Measurements from ENCODE around the gene TAS1R2. TPM values are rescaled to one million over a fixed set of nuclear protein-coding genes. Genes with fewer than 3 reads are reported as not detected.
"Not testable (repeated sequence)": the region's sequence is repeated elsewhere in the genome, so short reads cannot be mapped to it uniquely, and the experiment has no call there.

TAS1R2 gene
- total RNA-seq, 2 donors from 2014 or later = not detected

DNA sequence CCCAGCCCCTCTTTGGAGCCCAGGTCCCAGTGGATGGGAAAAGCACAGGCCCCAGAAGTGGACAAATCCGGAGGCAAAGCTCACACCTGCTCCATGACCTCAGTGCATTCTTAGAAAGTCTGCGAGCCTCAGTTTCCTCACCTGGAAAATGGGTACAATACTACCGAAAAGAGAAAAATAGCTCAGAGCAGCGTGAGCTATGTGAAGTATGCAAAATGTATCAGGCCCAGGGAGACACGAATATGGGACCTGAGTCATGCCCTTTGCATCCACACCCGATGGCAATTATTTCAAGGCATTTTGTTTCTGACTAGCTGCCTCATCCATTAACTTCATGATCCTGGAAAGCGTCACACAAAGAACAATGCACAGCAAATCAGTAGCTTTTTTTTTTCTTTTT lies 33.7 kb upstream of the TAS1R2 start:
- Mint-ChIP-seq H3K27ac (no peak overlapping the region), H3K4me1 (no peaks in the 10 kb centered on the region), H3K27me3 (no peaks in the 10 kb centered on the region), H3K4me3 (no peak overlapping the region), H3K36me3 (ENCODE audit: low read depth) (no peaks in the 10 kb centered on the region)
- ATAC-seq = no peak
- no peak for DNase-seq
- H3K9me3 ChIP-seq (ENCODE audit: control insufficient read depth, low read length, poor library complexity, severe bottlenecking) = no peaks in the 10 kb centered on the region

DNA sequence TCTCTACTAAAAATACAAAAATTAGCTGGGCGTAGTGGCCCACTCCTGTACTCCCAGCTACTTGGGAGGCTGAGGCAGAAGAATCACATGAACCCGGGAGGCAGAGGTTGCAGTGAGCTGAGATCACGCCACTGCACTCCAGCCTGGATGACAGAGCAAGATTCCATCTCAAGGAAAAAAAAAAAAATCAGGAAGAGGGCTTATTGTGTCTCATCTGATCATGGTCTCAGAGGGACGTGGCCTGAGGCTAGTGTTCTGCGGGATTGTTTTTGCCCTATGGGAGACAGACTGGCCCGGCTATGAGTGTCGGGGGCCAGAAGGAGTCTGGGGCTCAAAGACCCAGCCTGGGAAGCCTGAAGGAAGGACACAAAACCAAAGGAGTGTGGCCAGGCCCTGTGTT lies 32.4 kb upstream of the TAS1R2 start:
- not testable (repeated sequence) for ATAC-seq; DNase-seq; H3K4me1 Mint-ChIP-seq; H3K36me3 Mint-ChIP-seq (ENCODE audit: low read depth); H3K27me3 Mint-ChIP-seq; H3K9me3 ChIP-seq (ENCODE audit: control insufficient read depth, low read length, poor library complexity, severe bottlenecking)
- Mint-ChIP-seq H3K4me3 (peak overlapping the region; percentile 49), H3K27ac (peak overlapping the region; percentile 41)

DNA sequence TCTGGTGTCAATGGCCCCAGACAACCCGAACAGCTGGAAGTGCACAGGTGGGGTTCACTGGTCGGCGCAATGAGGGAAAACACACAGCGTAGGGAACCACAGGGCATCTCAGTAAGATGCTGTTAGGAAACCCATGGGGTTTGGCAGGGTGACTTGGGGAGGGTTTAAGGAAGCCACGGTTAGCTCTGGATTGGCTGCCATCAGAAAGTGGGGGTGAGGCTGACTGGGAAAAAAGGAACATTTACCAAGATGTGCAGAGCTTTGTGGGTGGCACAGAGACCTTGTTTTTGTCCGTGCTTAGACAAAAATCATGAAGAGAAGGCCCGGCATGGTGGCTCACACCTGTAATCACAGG lies 31.9 kb upstream of the TAS1R2 start:
- H3K27ac Mint-ChIP-seq = peak overlapping the region; percentile 41
- no peak overlapping the region for H3K4me3 Mint-ChIP-seq
- H3K36me3 Mint-ChIP-seq (ENCODE audit: low read depth) = no peaks in the 10 kb centered on the region
- ATAC-seq (no peak), DNase-seq (no peak)
- no peaks in the 10 kb centered on the region for H3K4me1 Mint-ChIP-seq
- no peaks in the 10 kb centered on the region for H3K9me3 ChIP-seq (ENCODE audit: control insufficient read depth, low read length, poor library complexity, severe bottlenecking)
- no peaks in the 10 kb centered on the region for H3K27me3 Mint-ChIP-seq

DNA sequence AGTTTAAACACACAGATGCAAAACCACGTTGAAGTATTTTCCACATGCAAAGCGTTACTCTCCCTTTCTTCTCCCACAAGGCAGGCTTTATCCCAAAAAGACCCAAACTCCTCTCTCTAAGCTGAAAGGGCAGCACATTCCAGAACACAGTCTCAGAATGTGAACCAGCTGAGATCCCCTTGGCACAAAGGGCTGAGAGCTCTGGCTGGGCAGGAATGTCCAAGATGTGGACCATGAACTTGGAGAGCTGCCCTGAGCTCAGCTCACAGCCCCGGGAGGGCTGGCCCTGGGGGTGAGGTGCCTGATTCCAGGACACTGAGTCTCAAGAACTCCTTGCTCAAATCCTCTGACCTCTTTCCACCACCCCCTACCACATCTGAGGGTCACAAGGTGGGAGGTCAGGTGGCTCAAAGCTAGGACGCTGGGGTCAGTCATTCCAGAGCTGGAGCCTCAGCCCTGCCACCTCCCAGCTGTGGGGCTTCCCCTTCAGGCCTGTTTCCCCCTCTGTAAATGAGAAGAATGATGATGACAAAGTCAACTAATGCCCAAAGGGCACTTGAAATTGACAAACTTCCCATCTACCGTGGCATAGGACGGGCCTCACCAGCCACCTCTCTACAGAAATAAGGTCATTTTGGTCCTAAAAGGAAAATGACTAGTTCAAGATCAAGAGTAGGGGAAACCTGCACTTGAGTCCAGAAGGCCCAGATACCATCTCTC lies 31.4 kb upstream of the TAS1R2 start:
- ATAC-seq (no peak), DNase-seq (no peak)
- Mint-ChIP-seq H3K36me3 (ENCODE audit: low read depth) (no peaks in the 10 kb centered on the region), H3K27me3 (no peaks in the 10 kb centered on the region), H3K27ac (no peak overlapping the region), H3K4me1 (no peaks in the 10 kb centered on the region), H3K4me3 (no peak overlapping the region)
- no peaks in the 10 kb centered on the region for H3K9me3 ChIP-seq (ENCODE audit: control insufficient read depth, low read length, poor library complexity, severe bottlenecking)

DNA sequence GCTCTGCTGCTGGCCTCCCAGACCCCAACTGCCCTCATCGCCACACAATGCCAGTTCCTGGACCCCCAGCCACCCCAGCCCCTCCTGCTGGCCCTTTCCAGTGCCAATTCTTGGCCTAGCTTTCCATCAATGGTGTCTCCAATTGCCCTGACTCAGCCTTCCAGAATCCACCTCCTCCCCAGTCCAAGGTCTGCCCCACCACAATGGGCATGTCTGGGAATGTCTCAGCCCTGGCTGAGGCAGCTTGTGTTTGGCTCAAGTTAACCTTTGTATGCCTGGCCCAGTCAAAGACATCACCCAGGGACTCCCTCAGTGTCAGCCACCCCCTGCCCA lies 26.5 kb upstream of the TAS1R2 start:
- ATAC-seq (no peak), DNase-seq (no peak)
- H3K27ac Mint-ChIP-seq = no peak overlapping the region
- H3K9me3 ChIP-seq (ENCODE audit: control insufficient read depth, low read length, poor library complexity, severe bottlenecking) = no peaks in the 10 kb centered on the region
- H3K27me3 Mint-ChIP-seq = no peaks in the 10 kb centered on the region
- no peak overlapping the region for H3K4me3 Mint-ChIP-seq
- H3K36me3 Mint-ChIP-seq (ENCODE audit: low read depth) = no peaks in the 10 kb centered on the region
- H3K4me1 Mint-ChIP-seq = no peaks in the 10 kb centered on the region

DNA sequence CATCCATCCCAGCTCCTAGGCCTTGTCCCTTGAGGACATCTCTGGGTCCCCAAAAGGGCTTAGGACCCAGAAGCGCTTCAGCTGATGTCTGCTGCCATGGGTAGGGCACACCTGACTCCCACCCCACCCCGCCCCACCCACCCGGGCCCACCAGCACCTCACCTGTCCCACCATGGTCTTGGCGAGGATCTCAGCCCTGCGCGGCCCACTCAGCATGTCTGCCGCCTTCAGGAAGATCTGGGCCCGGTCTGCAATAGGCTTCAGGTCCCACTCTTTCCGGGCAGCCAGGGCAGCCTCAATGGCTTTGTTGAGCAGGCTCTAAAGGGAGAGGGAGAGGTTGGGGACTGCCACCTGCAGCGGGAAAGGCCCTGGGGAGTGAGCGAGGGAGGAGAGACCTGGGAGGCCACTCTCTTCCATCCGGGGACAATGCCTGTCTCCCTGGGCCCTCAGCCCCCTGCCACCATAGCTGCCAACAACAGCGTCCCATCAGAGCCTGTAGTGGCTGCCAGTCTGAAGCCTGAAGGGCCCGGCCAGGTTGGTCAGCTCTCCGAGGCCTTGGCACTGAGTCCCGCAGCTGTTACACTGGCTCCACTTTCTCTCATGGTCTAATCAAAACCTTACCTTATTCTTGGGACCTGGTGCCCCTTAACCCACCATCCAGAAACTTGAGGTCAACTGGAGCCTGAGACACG lies 26.0 kb upstream of the TAS1R2 start:
- Mint-ChIP-seq H3K36me3 (ENCODE audit: low read depth) (no peaks in the 10 kb centered on the region), H3K4me1 (no peaks in the 10 kb centered on the region), H3K27ac (no peak overlapping the region), H3K4me3 (no peak overlapping the region), H3K27me3 (no peaks in the 10 kb centered on the region)
- DNase-seq (no peak), ATAC-seq (no peak)
- no peaks in the 10 kb centered on the region for H3K9me3 ChIP-seq (ENCODE audit: control insufficient read depth, low read length, poor library complexity, severe bottlenecking)

DNA sequence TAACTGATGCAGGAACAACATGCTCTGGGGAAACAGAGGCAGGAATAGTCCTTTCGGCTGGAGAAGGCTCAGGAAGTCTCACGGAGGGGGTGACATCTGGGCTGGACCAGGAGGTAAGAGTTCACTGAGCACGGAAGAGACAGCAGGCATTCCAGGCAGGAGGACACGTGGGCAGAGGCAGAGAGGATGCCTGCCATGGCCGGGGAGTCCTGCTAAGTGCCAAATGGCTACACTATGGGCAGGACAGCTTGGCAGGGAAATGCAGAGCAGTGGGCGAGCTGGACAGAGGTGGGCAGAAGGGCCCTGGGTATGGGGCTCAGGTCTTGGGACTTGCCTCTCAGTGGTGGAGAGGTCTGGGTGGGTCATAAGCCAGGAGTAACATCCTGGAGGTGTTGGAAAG lies 25.3 kb upstream of the TAS1R2 start:
- Mint-ChIP-seq H3K27ac (no peak overlapping the region), H3K4me3 (no peak overlapping the region), H3K4me1 (no peaks in the 10 kb centered on the region), H3K36me3 (ENCODE audit: low read depth) (no peaks in the 10 kb centered on the region), H3K27me3 (no peaks in the 10 kb centered on the region)
- no peak for ATAC-seq
- no peaks in the 10 kb centered on the region for H3K9me3 ChIP-seq (ENCODE audit: control insufficient read depth, low read length, poor library complexity, severe bottlenecking)
- no peak for DNase-seq

DNA sequence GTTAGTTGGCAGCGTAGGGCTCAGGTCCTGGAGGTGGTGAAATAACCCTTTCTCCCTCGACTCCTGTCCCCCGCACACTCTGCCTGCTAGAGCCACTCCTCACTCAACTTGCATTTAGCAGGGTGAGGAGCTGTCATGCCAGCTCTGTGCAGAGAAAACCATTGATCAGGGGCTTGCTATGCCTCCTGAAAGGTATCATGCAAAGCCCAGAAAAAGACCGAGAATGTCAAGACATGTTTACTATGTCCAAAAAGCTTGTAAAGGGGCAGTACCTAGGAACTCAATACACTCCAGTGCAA lies 24.9 kb upstream of the TAS1R2 start:
- no peaks in the 10 kb centered on the region for H3K27me3 Mint-ChIP-seq
- no peaks in the 10 kb centered on the region for H3K4me1 Mint-ChIP-seq
- DNase-seq (no peak), ATAC-seq (no peak)
- H3K27ac Mint-ChIP-seq = no peak overlapping the region
- H3K4me3 Mint-ChIP-seq = no peak overlapping the region
- no peaks in the 10 kb centered on the region for H3K36me3 Mint-ChIP-seq (ENCODE audit: low read depth)
- H3K9me3 ChIP-seq (ENCODE audit: control insufficient read depth, low read length, poor library complexity, severe bottlenecking) = no peaks in the 10 kb centered on the region

DNA sequence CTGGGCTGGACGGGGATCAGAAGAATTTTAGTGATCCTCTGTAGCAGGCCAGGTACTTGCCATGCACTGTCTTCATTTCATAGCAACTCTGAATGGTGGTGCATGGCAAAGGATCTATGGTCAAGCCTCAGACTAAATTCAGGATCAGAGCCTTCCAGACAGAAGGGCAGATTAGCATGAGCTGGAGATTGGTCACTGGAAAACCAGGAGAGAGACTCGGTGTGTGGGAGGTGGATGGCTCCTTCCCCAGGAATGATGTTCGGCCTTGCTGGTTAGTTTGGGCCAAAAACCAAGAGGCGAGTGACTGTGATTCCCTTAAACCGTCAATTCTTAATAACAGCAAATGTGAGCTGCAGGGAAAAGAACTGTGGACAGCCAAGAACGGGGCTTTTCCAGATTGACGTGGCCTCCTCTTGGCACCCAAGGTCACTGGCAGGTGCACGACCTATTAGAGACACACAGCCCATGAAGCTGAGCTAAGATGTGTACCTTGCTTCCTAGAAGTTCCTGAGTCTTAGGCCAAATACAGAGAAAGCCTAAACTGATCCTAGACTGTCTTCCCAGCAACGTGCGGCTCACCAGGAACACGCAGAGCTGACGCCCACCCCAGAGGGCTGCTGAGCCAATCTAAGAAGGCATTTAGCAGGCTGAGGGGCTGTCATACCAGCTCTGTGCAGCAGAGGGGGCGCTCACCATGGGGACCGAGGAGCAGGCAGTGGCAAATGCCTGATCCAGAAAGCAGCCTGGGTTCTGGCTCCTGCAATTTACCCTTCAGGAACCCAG lies 24.4 kb upstream of the TAS1R2 start:
- no peaks in the 10 kb centered on the region for H3K27me3 Mint-ChIP-seq
- H3K4me3 Mint-ChIP-seq = no peak overlapping the region
- H3K4me1 Mint-ChIP-seq = no peaks in the 10 kb centered on the region
- peak; percentile 51 to 68 (median 54) for DNase-seq
- no peak overlapping the region for H3K27ac Mint-ChIP-seq
- no peaks in the 10 kb centered on the region for H3K36me3 Mint-ChIP-seq (ENCODE audit: low read depth)
- H3K9me3 ChIP-seq (ENCODE audit: control insufficient read depth, low read length, poor library complexity, severe bottlenecking) = no peaks in the 10 kb centered on the region
- peak; percentile 78 for ATAC-seq

DNA sequence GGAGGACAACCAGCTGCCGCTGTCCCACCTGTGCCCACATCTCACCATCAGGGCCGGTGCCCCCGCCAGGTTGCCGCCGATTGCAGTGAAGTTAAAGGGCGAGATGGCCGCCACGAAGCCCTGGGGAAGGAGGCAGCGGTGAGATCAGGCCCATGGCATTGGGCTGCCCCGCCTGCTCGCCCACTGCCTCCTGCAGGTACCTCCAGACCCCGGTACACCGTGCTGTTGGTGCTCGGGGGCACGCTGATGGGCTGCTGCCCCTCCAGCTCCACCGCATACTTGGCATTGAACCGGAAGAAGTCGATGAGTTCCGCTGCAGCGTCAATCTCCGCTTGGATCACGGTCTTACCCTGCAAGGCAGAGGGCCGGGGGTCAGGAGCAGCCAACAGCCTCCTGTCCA lies 23.6 kb upstream of the TAS1R2 start:
- Mint-ChIP-seq H3K4me1 (no peaks in the 10 kb centered on the region), H3K27me3 (no peaks in the 10 kb centered on the region), H3K36me3 (ENCODE audit: low read depth) (no peaks in the 10 kb centered on the region), H3K4me3 (no peak overlapping the region), H3K27ac (no peak overlapping the region)
- no peak for DNase-seq
- H3K9me3 ChIP-seq (ENCODE audit: control insufficient read depth, low read length, poor library complexity, severe bottlenecking) = no peaks in the 10 kb centered on the region
- ATAC-seq = no peak

DNA sequence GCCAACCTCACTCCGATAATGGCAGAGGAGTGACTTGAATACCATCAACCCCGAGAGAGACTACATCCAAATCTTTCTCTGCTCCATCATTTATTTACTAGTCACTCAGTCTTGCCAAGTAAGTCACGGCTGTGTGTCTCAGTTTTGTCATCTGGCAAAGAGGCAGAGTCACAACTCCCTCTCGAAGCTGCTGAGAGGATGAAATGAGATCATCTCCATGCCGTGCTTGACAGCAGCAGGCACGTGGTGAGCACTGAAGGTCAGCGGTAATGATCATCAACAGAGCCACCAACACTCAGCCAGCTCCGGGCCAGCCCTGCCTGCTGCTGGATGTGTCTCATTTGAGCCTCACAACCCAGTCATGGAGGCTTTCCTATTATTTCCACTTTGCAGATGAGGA lies 23.0 kb upstream of the TAS1R2 start:
- ATAC-seq (no peak), DNase-seq (no peak)
- H3K4me3 Mint-ChIP-seq = no peak overlapping the region
- H3K27me3 Mint-ChIP-seq = no peaks in the 10 kb centered on the region
- no peaks in the 10 kb centered on the region for H3K9me3 ChIP-seq (ENCODE audit: control insufficient read depth, low read length, poor library complexity, severe bottlenecking)
- H3K4me1 Mint-ChIP-seq = no peaks in the 10 kb centered on the region
- no peaks in the 10 kb centered on the region for H3K36me3 Mint-ChIP-seq (ENCODE audit: low read depth)
- no peak overlapping the region for H3K27ac Mint-ChIP-seq

DNA sequence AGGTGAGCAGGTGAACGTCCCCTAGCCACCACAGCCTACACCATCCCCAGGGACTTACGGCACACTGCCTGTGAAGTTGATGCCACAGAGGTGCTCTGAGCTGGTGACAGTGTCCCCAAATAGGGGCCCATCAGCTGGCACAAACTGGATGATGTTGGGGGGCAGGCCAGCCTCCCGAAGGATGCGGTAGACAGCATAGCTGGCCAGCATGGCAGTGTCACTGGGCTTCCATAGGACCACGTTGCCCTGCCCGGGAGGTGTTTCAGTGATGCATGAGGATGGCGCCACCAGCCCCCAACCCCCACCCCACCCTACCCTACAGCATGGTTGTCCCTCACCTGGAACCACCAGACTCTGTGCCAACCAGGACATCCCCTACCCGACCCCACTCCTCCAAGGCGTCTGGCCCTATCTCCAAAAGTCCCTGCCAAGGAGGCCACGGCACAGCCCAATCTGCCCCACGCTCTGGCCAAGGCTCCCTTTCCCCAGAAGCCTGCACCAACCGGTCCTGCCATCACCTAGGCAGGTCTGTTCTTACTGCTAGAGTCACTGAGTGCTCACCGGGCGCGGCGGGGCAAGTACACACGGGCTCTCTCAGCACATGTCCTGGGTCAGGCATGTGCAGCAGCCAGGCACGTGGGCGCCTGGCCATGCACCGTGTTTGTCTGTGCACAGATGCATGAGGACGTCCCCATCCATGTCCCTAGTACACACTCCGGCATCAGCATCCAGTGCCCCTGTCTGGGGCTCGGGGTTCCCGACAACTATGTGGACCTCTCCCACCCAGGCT lies 22.4 kb upstream of the TAS1R2 start:
- H3K4me3 Mint-ChIP-seq = no peak overlapping the region

DNA sequence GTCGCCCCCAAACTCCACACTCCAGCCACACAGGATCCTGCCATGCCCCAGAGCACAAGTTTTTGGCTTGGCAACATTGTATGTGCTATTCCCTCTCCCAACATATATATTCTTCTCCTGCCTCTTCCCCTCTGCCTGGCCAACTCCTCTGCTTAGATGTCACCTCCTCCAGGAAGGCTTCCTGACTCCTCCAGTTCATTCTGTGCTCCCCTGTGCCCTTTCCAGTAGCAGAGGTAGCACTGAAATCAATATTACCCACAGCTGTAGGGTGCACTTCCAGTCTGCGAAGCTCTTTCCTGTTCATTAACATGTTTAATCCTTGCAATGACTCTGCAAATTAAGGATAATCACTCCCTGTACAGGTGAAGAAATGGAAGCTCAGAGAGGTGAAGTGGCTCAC lies 21.7 kb upstream of the TAS1R2 start:
- Mint-ChIP-seq H3K27me3 (no peaks in the 10 kb centered on the region), H3K4me1 (no peaks in the 10 kb centered on the region), H3K4me3 (no peak overlapping the region), H3K36me3 (ENCODE audit: low read depth) (no peaks in the 10 kb centered on the region), H3K27ac (no peak overlapping the region)
- H3K9me3 ChIP-seq (ENCODE audit: control insufficient read depth, low read length, poor library complexity, severe bottlenecking) = no peaks in the 10 kb centered on the region
- ATAC-seq = no peak
- DNase-seq = no peak

More for the DNA sequence above, 22.4 kb upstream of the TAS1R2 start:
- no peak overlapping the region for H3K27ac Mint-ChIP-seq
- ATAC-seq (no peak), DNase-seq (no peak)
- H3K4me1 Mint-ChIP-seq = no peaks in the 10 kb centered on the region
- no peaks in the 10 kb centered on the region for H3K9me3 ChIP-seq (ENCODE audit: control insufficient read depth, low read length, poor library complexity, severe bottlenecking)
- H3K36me3 Mint-ChIP-seq (ENCODE audit: low read depth) = no peaks in the 10 kb centered on the region
- no peaks in the 10 kb centered on the region for H3K27me3 Mint-ChIP-seq
